HEK293T (cell line): ENCODE measurements around the gene AMER1.

Experiments used
- CTCF ChIA-PET: fragments of 350-600 bp; formaldehyde crosslinking; extraction: SDS; loops from one replicate; lab custom pipeline; 2021; ENCODE audit warnings: antibody characterized with exemption, inconsistent platforms; lab: Yijun Ruan, JAX
- POLR2A ChIA-PET: fragments of 350-600 bp; formaldehyde crosslinking; extraction: SDS; loops from one replicate; lab custom pipeline; 2020; ENCODE audit warnings: antibody characterized with exemption, inconsistent platforms; lab: Yijun Ruan, JAX
- DNase-seq: peaks from one replicate; pipeline ENCODE4 v3.0.0; 2012; ENCODE audit warnings: mixed read lengths; ENCODE audit errors: extremely low spot score
- ARNT ChIP-seq: fragments of 450-650 bp; IDR thresholded peaks from 2 replicates; pipeline ENCODE4 v1.6.1; 2017; ENCODE audit warnings: mild to moderate bottlenecking
- BHLHE40 ChIP-seq: fragments of 450-650 bp; IDR thresholded peaks from 2 replicates; pipeline ENCODE4 v1.6.1; 2016; ENCODE audit warnings: mild to moderate bottlenecking, moderate library complexity, borderline replicate concordance
- CTBP1 ChIP-seq: fragments of 450-650 bp; IDR thresholded peaks from 2 replicates; pipeline ENCODE4 v1.6.1; 2016; ENCODE audit warnings: borderline replicate concordance
- ELF4 ChIP-seq: fragments of 450-650 bp; IDR thresholded peaks from 2 replicates; pipeline ENCODE4 v1.6.1; 2017; ENCODE audit warnings: antibody characterized with exemption
- FOXA1 ChIP-seq: fragments of 450-650 bp; IDR thresholded peaks from 2 replicates; pipeline ENCODE4 v1.6.1; 2016; ENCODE audit warnings: mild to moderate bottlenecking
- FOXK2 ChIP-seq: fragments of 450-650 bp; IDR thresholded peaks from 2 replicates; pipeline ENCODE4 v1.6.1; 2016; ENCODE audit warnings: mild to moderate bottlenecking
- FOXM1 ChIP-seq: fragments of 450-650 bp; IDR thresholded peaks from 2 replicates; pipeline ENCODE4 v1.6.1; 2017; ENCODE audit warnings: mild to moderate bottlenecking, borderline replicate concordance
- HDGF ChIP-seq: fragments of 450-650 bp; IDR thresholded peaks from 2 replicates; pipeline ENCODE4 v1.6.1; 2017; ENCODE audit warnings: antibody characterized with exemption, borderline replicate concordance
- L3MBTL2 ChIP-seq: fragments of 450-650 bp; conservative IDR thresholded peaks from 2 replicates; pipeline ENCODE4 v1.6.1; 2016; ENCODE audit warnings: mild to moderate bottlenecking
- LEF1 ChIP-seq: fragments of 450-650 bp; IDR thresholded peaks from 2 replicates; pipeline ENCODE4 v1.6.1; 2017; ENCODE audit warnings: mild to moderate bottlenecking, borderline replicate concordance
- NFRKB ChIP-seq: fragments of 450-650 bp; IDR thresholded peaks from 2 replicates; pipeline ENCODE4 v1.6.1; 2016; ENCODE audit warnings: mild to moderate bottlenecking, moderate library complexity
- PKNOX1 ChIP-seq: fragments of 450-650 bp; IDR thresholded peaks from 2 replicates; pipeline ENCODE4 v1.6.1; 2016
- SP1 ChIP-seq: fragments of 450-650 bp; IDR thresholded peaks from 2 replicates; pipeline ENCODE4 v1.6.1; 2017
- SUZ12 ChIP-seq: fragments of 450-650 bp; IDR thresholded peaks from 2 replicates; pipeline ENCODE4 v1.6.1; 2016; ENCODE audit warnings: mild to moderate bottlenecking
- TARDBP ChIP-seq: fragments of 450-650 bp; IDR thresholded peaks from 2 replicates; pipeline ENCODE4 v1.6.1; 2016
- ZNF384 ChIP-seq: fragments of 450-650 bp; IDR thresholded peaks from 2 replicates; pipeline ENCODE4 v1.6.1; 2016

Gene AMER1

GRCh38 chrX:64186974-64187761, 18.3 kb downstream of the AMER1 start:
- TF ChIP-seq NFRKB (no peak), ELF4 (no peak)
- CTCF ChIA-PET = no interaction called here
- POLR2A ChIA-PET = no interaction called here
- no peak for DNase-seq

GRCh38 chrX:64184396-64184795, 21.1 kb downstream of the AMER1 start:
- CTCF ChIA-PET = no interaction called here
- TF ChIP-seq ZNF384 = no peak
- TF ChIP-seq NFRKB = no peak
- TF ChIP-seq LEF1 = no peak
- no peak for TF ChIP-seq PKNOX1
- TF ChIP-seq SP1 = no peak
- no peak for TF ChIP-seq SUZ12
- no peak for TF ChIP-seq ARNT
- no peak for TF ChIP-seq HDGF
- TF ChIP-seq ELF4 = no peak
- no peak for TF ChIP-seq CTBP1
- no peak for TF ChIP-seq L3MBTL2
- TF ChIP-seq FOXM1 = no peak
- no peak for TF ChIP-seq TARDBP
- POLR2A ChIA-PET = no interaction called here
- DNase-seq = no peak

- DNase-seq = no peak
- POLR2A ChIA-PET = no interaction called here
- CTCF ChIA-PET = no interaction called here
- no peak for TF ChIP-seq ZNF384
Observed at GRCh38 chrX:64182208-64182607, 23.3 kb downstream of the AMER1 start.

- ChIA-PET CTCF (no interaction called here), POLR2A (no interaction called here)
- TF ChIP-seq CTBP1 = no peak
- TF ChIP-seq NFRKB = no peak
- TF ChIP-seq SUZ12 = no peak
- TF ChIP-seq HDGF = no peak
- no peak for DNase-seq
Observed at GRCh38 chrX:64176876-64177275, 28.6 kb downstream of the AMER1 start.

GRCh38 chrX:64169988-64170387, 35.5 kb downstream of the AMER1 start:
- CTCF ChIA-PET = no interaction called here
- TF ChIP-seq SUZ12 (no peak), HDGF (no peak), FOXA1 (no peak), L3MBTL2 (no peak), FOXK2 (no peak), FOXM1 (no peak), ELF4 (no peak), ZNF384 (no peak), LEF1 (no peak), TARDBP (no peak), BHLHE40 (no peak), NFRKB (no peak), PKNOX1 (no peak), ARNT (no peak), CTBP1 (no peak)
- POLR2A ChIA-PET = no interaction called here
- DNase-seq = no peak

GRCh38 chrX:64152857-64153256, 52.7 kb downstream of the AMER1 start:
- POLR2A ChIA-PET = no interaction called here
- DNase-seq = no peak
- TF ChIP-seq NFRKB (no peak), LEF1 (no peak), ARNT (no peak), ELF4 (no peak), BHLHE40 (no peak), FOXK2 (no peak), FOXA1 (no peak), ZNF384 (no peak), TARDBP (no peak)

GRCh38 chrX:64151911-64152310, 53.6 kb downstream of the AMER1 start:
- DNase-seq = no peak
- POLR2A ChIA-PET = no interaction called here
- CTCF ChIA-PET = no interaction called here
- TF ChIP-seq NFRKB = no peak
- no peak for TF ChIP-seq TARDBP
- TF ChIP-seq HDGF = no peak
- TF ChIP-seq CTBP1 = no peak
- TF ChIP-seq BHLHE40 = no peak
- TF ChIP-seq PKNOX1 = no peak
- no peak for TF ChIP-seq FOXA1
- TF ChIP-seq L3MBTL2 = no peak
- TF ChIP-seq ZNF384 = no peak
- TF ChIP-seq FOXK2 = no peak
- TF ChIP-seq ARNT = no peak
- TF ChIP-seq SP1 = no peak
- no peak for TF ChIP-seq SUZ12
- TF ChIP-seq ELF4 = no peak

More at GRCh38 chrX:64152857-64153256, 52.7 kb downstream of the AMER1 start:
- CTCF ChIA-PET = no interaction called here
